AG08396 (cell line): ENCODE data around the gene KDM5B.

Source experiments
- DNase-seq: peaks from one replicate; pipeline ENCODE4 v3.0.0; 2012; ENCODE audit warnings: low spot score, mixed read lengths

The KDM5B gene

GRCh38 chr1:202685641-202686040 lies 122.6 kb downstream of the KDM5B start:
- no peak for DNase-seq

GRCh38 chr1:202684716-202685115 lies 123.5 kb downstream of the KDM5B start:
- DNase-seq, result no peak

GRCh38 chr1:202683029-202683428 lies 125.2 kb downstream of the KDM5B start:
- DNase-seq, result no peak

- DNase-seq, result no peak
These were observed 125.7 kb downstream of the KDM5B start for GRCh38 chr1:202682477-202682876.

GRCh38 chr1:202681736-202682420 lies 126.3 kb downstream of the KDM5B start:
- DNase-seq, result no peak

- no peak for DNase-seq
These were observed 127.5 kb downstream of the KDM5B start for GRCh38 chr1:202680586-202681352.

GRCh38 chr1:202679406-202680177 lies 128.6 kb downstream of the KDM5B start:
- no peak for DNase-seq

- no peak for DNase-seq
These were observed 130.8 kb downstream of the KDM5B start for GRCh38 chr1:202677433-202677832.
